Hypothalamus (tissue), 51 donors: Measurements from ENCODE around the gene PIM2.

Experiments
- DNase-seq, 51 donors: peaks; one replicate each; lab custom pipeline; 2025; lab: John Stamatoyannopoulos, UW

The PIM2 gene

DNA sequence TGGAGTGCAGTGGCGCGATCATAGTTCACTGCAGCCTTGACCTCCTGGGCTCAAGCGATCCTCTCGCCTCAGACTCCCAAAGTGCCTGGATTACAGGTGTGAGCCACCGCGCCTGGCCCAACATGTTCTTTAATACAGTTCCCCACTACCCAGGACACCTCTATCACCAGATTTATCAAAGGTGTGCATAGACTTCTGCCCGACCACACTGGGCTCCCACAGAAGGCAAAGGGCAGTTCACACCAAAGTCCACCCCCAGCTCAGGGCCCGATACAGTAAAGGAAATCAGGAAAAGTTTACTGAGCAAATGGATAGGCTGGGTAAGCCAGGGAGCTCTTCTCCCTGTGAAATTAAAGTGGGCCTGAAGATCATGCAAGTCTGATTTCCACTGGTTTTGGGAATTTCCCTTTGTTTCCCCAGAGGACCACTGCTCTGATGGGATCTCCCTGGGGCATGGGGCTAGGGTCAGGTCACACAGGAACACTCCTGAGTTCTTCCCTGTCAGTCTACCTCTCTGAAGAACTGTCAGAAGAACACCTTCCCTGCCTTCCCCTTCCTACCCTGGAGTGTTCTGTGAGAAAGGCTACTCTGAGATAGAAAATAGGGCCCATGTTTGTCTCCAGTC, 17.7 kb upstream of the PIM2 start:
- no peak for DNase-seq

- no peak for DNase-seq
Observed at GRCh38 chrX:48935301-48935670, 16.5 kb upstream of the PIM2 start.

GRCh38 chrX:48934581-48935300, 15.9 kb upstream of the PIM2 start:
- DNase-seq = no peak

- no peak for DNase-seq
Observed at GRCh38 chrX:48933757-48934156, 14.9 kb upstream of the PIM2 start.

- no peak for DNase-seq
Observed at GRCh38 chrX:48927736-48928382, 9.0 kb upstream of the PIM2 start.

GRCh38 chrX:48927123-48927522, 8.3 kb upstream of the PIM2 start:
- no peak for DNase-seq

DNA sequence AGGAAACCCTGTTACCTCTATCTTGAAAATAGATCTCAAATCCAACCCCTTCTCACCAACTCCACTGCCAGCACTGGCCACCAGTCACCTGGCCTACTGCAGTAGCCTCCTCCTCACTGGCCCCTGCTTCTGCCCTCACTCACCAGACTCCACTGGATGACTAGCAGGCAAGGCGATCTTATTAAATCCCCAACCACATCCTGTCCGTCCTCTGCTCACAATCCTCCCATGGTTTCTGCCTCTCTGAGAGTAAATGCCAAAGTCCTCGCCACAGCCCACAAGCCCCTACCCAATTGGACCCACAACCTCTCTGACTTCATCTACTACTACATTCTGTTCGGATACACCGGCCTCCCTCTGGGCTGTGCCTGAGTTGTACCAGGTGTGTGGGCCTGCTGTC, 5.4 kb upstream of the PIM2 start:
- DNase-seq = no peak

GRCh38 chrX:48923771-48924170, 4.9 kb upstream of the PIM2 start:
- DNase-seq = no peak

DNA sequence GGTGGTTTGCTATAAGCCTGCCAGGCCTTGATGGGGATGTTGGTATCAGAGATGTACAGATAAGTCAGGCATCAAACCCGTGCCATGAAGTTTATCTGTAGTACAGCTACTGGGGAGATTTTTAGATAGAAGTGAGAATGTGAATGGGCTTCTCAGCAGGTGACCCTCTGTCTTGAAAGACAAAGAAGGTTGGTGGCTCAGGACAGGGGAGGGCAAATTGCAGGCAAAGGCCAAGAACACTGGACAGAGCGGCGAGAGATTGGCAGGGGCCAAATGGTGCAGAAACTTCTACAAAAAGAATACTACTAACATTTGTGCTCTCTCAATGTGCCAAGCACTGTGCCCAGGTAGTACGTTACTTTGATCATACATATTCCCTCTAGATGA, 1.9 kb upstream of the PIM2 start:
- no peak for DNase-seq

DNA sequence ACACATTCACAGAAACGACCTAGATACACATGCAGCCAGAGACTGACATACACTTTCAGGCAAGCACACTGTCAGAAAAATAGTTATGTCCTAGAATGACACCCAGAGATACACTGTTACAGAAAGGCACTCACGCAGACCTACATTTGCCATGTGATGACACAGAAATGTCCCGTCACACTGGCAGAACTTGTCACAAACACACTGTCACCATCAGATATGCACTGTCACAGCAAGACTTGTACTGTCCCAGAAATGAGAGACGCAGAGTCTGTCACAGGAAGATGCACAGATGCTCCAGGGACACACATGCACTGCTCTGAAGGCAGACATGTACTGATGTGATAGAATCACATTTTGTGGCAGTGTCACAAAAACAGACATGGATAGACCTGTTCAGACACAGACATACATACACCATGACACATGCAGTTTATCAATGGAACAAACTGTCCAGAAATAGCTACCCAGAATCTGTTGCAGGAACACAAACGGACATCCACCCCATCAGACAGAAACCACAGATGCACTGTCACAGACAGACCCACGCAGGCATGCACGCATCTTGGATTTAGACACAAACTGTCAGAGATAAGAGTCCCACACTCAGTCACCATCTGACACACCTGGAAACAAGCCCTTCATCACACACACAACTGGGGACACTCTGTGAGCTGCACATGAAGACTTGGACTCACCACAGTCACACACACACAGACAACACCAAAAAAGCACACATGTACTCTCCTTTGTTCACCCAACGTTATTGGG, 1.3 kb upstream of the PIM2 start:
- DNase-seq = peak in 1 of 51 donors; percentile 15

DNA sequence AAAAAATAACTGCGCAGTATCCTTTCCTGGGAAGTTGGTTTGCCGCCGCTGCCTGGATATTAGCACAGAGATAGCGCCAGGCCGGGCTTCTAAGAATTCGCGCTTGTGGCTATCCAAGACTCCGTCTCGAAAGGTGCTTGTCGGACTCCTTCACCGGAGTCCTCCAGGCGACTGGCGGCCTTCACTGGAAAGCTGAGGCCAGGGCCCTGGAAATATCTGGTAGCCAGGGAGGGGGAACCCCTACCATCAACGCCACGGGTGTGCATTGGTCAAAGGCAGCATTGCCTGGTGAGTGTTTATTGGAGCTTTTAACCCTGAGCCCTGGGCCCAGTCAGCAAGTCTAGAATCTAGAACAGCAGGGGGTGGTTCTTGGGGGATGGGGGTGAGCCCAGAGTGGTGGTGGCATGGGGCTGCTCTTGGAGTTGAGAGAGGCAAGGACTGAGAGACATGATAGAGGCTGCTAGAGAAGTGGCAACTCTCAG, 577 bp upstream of the PIM2 start:
- peak in 7 of 51 donors; percentile 15 to 41 (median 22) for DNase-seq

- DNase-seq = no peak
Observed at GRCh38 chrX:48918301-48918642, 552 bp downstream of the PIM2 start.

DNA sequence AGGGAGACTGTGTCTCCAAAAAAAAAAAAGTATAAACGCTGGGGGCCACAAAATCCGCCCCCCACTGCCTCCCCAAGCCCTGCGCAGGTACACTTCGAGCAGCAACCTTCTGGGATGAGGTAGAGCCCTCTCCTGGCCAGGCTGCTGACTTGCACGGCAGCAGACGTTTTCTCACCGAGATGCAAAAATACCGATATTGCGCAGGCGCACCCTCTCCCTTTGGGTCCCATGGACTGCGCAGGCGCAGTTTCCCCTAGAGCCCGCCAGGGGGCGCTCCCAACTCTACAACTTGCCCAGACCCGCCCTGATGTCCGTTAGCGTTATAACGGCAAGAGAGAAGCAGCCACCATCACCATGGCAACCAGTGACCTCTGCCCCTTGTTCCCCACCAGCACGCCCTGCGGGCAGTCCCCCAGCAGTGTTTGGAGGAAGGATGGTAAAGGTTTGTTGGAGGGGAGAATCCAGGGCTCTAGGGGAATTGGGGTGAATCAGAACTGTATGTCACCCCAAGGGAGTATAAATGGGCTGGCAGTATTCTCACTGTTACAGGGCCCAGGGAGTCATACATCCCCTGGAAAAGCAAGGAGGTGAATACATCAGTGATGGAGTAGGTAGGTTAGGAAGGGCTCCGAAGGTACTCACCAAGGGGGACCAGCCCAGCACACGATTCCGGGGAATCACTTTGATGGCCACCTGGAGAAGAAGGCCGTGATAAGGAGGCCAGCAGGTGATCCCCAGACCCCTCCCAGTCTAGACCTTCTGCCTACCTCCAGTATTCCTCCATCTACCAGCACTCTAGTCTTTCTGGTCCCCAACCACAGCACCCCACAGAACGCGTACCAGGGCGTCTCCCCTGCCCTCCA, 1.5 kb downstream of the PIM2 start:
- DNase-seq = peak; percentile 5 to 91 (median 70)

DNA sequence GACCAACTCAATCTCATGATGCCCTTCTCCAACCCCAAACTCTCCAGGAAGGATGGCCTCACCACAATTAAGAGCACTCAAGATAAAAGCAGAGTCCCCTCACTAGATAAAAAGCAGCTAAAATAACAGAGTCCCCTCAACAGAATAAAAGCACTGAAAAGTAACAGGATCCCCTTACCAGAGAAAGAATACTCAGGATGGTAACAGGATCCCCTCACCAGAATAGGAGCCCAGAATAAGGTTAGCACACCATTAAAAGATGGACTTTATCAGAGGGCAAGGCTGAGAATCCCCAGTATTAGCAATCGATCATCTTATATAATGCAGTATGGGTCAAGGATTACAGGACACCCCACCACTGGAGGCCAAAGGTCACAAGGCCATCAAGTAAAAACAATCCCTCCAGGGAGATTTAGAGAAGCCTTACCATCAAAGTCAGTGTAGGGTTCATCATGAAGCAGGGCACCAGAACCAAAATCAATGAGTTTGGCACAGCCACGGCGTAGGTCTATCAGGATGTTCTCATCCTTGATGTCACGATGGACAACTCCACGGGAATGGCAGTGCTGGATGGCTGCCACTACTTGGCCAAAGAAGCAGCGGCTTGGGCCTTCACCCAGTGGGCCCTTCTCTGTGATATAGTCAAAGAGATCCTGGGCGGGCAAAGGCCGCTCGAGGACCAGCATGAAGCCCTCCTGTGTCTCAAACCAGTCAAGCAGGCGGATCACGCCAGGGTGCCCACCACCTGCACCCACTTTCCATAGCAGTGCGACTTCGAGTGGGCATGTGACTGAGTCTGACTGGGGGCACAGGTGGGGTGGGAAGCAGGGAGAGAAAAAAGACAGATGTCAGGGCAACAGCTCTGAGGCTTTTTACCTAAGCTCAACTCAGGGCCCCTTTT, 4.0 kb downstream of the PIM2 start:
- no peak for DNase-seq

DNA sequence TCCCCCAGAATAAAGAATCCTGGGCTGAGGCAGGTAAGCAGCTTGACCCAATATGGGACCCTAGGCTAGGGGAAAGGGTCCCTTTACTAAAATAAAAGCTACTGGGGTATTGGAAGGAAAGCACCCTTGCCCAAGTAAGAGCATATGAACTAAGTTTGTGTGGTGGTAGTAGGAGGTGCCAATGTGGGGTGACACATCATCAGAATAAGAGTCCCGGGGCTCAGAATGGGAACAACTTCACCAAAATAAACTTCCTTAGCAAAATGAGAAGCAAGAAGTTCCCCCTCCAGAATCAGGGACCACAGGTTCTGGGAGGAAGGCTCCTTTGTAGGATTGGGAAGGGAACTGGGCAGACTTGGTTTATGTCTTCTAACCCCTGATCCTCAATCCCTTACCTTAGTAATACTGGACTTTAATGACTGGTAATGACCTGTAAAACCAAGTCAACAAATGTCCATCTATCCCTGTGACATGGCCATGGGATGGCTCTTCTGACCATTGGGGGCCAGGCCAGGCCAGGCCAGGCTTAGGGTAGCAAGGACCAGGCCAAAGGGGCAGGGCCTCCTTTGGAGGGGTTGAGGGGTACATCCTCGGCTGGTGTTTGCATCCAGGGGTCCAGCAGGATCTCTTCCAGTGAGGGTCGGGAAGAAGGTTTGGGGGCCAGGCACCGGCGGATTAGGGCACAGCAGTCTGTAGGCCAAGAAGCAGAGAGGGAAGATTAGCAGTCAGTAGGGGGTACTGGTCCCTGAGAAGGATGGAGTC, 5.0 kb downstream of the PIM2 start:
- no peak for DNase-seq

GRCh38 chrX:48911412-48912182, 7.2 kb downstream of the PIM2 start, which contains the start of gene SLC35A2:
Gene SLC35A2 (minus strand): TSS chrX:48911646. CDS start chrX:48911636, 10 bp downstream.
- DNase-seq = peak; percentile 1 to 85 (median 67)

DNA sequence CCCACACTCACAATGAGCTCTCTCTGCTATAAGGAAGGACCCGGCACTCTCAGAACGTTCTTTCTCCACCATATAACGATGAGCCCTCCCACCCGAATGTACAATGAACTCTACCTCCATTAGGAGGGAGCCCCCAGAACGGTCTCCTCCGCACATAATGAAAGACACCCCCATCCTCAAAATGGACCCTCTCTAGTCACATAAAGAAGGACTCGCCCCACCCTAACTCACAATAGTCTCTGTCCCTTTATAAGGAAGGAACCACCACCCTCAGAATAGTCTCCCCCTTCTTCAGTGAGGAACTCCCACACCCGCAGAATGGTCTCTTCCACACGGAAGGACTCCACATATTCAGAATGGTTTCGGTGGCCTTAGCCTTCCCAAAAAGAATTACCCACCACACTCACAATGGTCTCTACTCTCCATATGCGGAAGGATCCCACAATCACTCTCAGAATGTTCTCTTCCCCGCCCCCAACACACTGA, 7.9 kb downstream of the PIM2 start:
- DNase-seq = no peak
